B cell (primary cell): ENCODE measurements around the gene SLC13A4. TPM values are rescaled to one million over a fixed set of nuclear protein-coding genes. Genes with fewer than 3 reads are reported as not detected.

Experiments used
- ATAC-seq: fragments of 200-7000 bp; cut with Tn5 transposase; one replicate; pipeline ENCODE4 v1.10.0; 2021; ENCODE audit warnings: low read depth, mild to moderate bottlenecking, moderate number of reproducible peaks, moderate library complexity
- CTCF ChIA-PET: fragments of 350-600 bp; sonication (Branson Sonifier 250); formaldehyde crosslinking; loops from one replicate; lab custom pipeline; 2021; ENCODE audit warnings: antibody characterized with exemption, inconsistent platforms; lab: Charles Lee
- POLR2A ChIA-PET: fragments of 350-600 bp; sonication (Branson Sonifier 250); formaldehyde crosslinking; loops from one replicate; lab custom pipeline; 2021; ENCODE audit warnings: antibody characterized with exemption; lab: Charles Lee
- DNase-seq: peaks from one replicate; pipeline ENCODE4 v3.0.0; 2013
- H2AFZ ChIP-seq: 2 replicates; pipeline ENCODE4 v1.6.1; 2012; ENCODE audit warnings: mild to moderate bottlenecking, low read depth, low read length; ENCODE audit not compliant: insufficient read depth, poor library complexity, severe bottlenecking
- H3K27ac ChIP-seq, 2 donors: 1 replicate in 1 of 2; 2 replicates in 1 of 2; pipeline ENCODE4 v1.5.1; 2012 to 2013; ENCODE audit warnings: low read length in 2 of 2, mild to moderate bottlenecking in 2 of 2, moderate library complexity in 1 of 2
- H3K27me3 ChIP-seq, 4 experiments: fragments of 200-600 bp in 1 of 4; sonication (generic) in 1 of 4; replicated peaks in 1 of 4; 1 replicate in 2 of 4; 2 replicates in 2 of 4; pipeline versions ENCODE4 v1.6.1 to v1.7.0; 2013 to 2016; ENCODE audit warnings: low read length in 3 of 4, mild to moderate bottlenecking in 2 of 4, mixed read lengths in 1 of 4, moderate library complexity in 1 of 4; ENCODE audit not compliant: insufficient read depth in 4 of 4, control insufficient read depth in 3 of 4; ENCODE audit errors: control extremely low read depth in 1 of 4
- H3K36me3 ChIP-seq, 2 experiments: replicated peaks in 1 of 2; 1 replicate in 1 of 2; 2 replicates in 1 of 2; pipeline versions ENCODE4 v1.6.1 to v1.7.1; 2013; ENCODE audit warnings: low read length in 1 of 2; ENCODE audit not compliant: insufficient read depth in 2 of 2, control insufficient read depth in 1 of 2; ENCODE audit errors: control extremely low read depth in 1 of 2, extremely low read depth in 1 of 2
- H3K4me1 ChIP-seq, 2 donors: fragments of 200-600 bp in 1 of 2; sonication (generic) in 1 of 2; 1 replicate in 1 of 2; 2 replicates in 1 of 2; pipeline versions ENCODE4 v1.5.1 to v1.6.1; 2013 to 2017; ENCODE audit warnings: low read length in 2 of 2; ENCODE audit not compliant: control insufficient read depth in 2 of 2, insufficient read depth in 2 of 2
- H3K4me2 ChIP-seq: replicated peaks from 2 replicates; pipeline ENCODE3; 2012; ENCODE audit warnings: mild to moderate bottlenecking, low read depth, low read length; ENCODE audit not compliant: poor library complexity, severe bottlenecking
- H3K4me3 ChIP-seq, 5 experiments: fragments of 200-600 bp in 1 of 5; sonication (generic) in 1 of 5; 1 replicate in 3 of 5; 2 replicates in 2 of 5; pipeline versions ENCODE4 v1.5.1 to v1.7.0; 2011 to 2016; ENCODE audit warnings: low read length in 4 of 5, mild to moderate bottlenecking in 4 of 5, low read depth in 2 of 5, control low read depth in 1 of 5, moderate library complexity in 1 of 5; ENCODE audit not compliant: insufficient read depth in 1 of 5; ENCODE audit errors: control extremely low read depth in 1 of 5, extremely low read depth in 1 of 5
- H3K79me2 ChIP-seq: fragments of 200-600 bp; sonication (generic); one replicate; pipeline ENCODE4 v1.6.0; 2016; ENCODE audit warnings: low read length; ENCODE audit not compliant: control insufficient read depth, insufficient read depth
- H3K9ac ChIP-seq: fragments of 200-600 bp; sonication (generic); 2 replicates; pipeline ENCODE4 v1.6.1; 2017; ENCODE audit warnings: mild to moderate bottlenecking, low read length, moderate library complexity
- H3K9me3 ChIP-seq, 3 donors: one replicate each; pipeline versions ENCODE4 v1.6.1 to v1.7.1; 2013; ENCODE audit warnings: low read length in 2 of 3; ENCODE audit not compliant: control insufficient read depth in 2 of 3, insufficient read depth in 1 of 3; ENCODE audit errors: control extremely low read depth in 1 of 3
- H4K20me1 ChIP-seq: 2 replicates; pipeline ENCODE4 v1.6.0; 2012; ENCODE audit warnings: mild to moderate bottlenecking, low read length; ENCODE audit not compliant: insufficient read depth, control insufficient read depth, poor library complexity, severe bottlenecking
- H3K27ac Mint-ChIP-seq: one replicate; pipeline ENCODE4 v1.8.0; 2021; ENCODE audit warnings: mixed read lengths
- H3K27me3 Mint-ChIP-seq: one replicate; pipeline ENCODE4 v1.8.0; 2021; ENCODE audit warnings: mixed read lengths
- H3K4me1 Mint-ChIP-seq: one replicate; pipeline ENCODE4 v1.8.0; 2021; ENCODE audit warnings: mixed read lengths
- H3K4me3 Mint-ChIP-seq: one replicate; pipeline ENCODE4 v1.8.0; 2021; ENCODE audit warnings: mixed read lengths
- H3K9me3 Mint-ChIP-seq: one replicate; pipeline ENCODE4 v1.8.0; 2022; ENCODE audit warnings: mixed read lengths; ENCODE audit not compliant: insufficient read depth
- EZH2 ChIP-seq: IDR thresholded peaks from 2 replicates; pipeline ENCODE4 v1.6.1; 2012; ENCODE audit warnings: borderline replicate concordance, low read depth, mild to moderate bottlenecking, moderate library complexity, low read length; ENCODE audit not compliant: insufficient read depth, poor library complexity, severe bottlenecking
- WGBS: methylation state at CpG from one replicate; pipeline ENCODE4 v1.1.5; 2013; ENCODE audit warnings: missing lambda C conversion rate; ENCODE audit not compliant: insufficient coverage; 5-methylcytosine and 5-hydroxymethylcytosine counted together
- intact Hi-C: fragments of 100-400 bp; cut with micrococcal nuclease; formaldehyde crosslinking; loops from one replicate; pipeline ENCODE4 v1.10.0; 2022
- polyA plus RNA-seq: library from polyadenylated mRNA; depleted of rRNA; stranded (reverse); fragments of >200 nt; gene quantifications from 2 replicates; pipeline ENCODE4 v1.2.3, GENCODE V29; 2012
- total RNA-seq, 2 donors: library from RNA; stranded (reverse); fragments of 120-200 nt in 1 of 2; gene quantifications; 1 replicate in 1 of 2; 2 replicates in 1 of 2; pipeline versions ENCODE4 v1.2.3 to v1.2.4, GENCODE V29; 2013 to 2022
- TF ChIP-seq, protein P1 (sequence below): fragments of 200-600 bp; IDR thresholded peaks from one replicate; pipeline ENCODE4 v1.8.0; 2022; ENCODE audit warnings: antibody characterized with exemption, mild to moderate bottlenecking

Gene SLC13A4
- total and polyA plus RNA-seq, 2 donors (not counting 1 experiment from before 2014, with no cell fraction given), result not detected

DNA sequence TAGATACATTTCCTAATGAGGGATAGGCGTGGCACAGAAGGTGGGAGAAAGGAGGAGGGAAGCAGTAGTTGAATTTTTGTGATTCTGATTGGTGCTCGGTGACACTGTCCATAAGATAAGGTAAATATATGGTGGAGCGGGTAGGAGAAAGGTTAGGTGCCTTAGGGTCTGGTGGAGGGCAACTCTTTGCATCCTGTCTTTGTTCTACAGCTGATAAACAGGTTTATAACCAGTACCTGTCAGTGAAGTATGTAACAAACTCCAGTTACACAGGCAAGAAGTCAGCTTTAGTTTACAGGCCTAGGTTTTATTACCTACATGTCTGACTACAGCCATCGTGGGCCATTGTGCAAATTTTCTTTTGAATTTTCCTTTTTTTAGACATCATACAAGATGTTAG lies 31.5 kb upstream of the SLC13A4 start:
- Histone ChIP-seq H2AFZ (no peak overlapping the region), H3K4me3 (no peak overlapping the region), H3K27me3 (peaks cover 0 to 17% (median 0%) of the 10 kb centered on the region in 4 experiments), H3K4me1 (peaks cover 0 to 4% of the 10 kb centered on the region in 2 donors), H3K27ac (no peak overlapping the region), H3K36me3 (no peaks in the 10 kb centered on the region), H3K4me2 (no peak overlapping the region), H4K20me1 (no peaks in the 10 kb centered on the region), H3K9me3 (peaks cover 0 to 4% (median 0%) of the 10 kb centered on the region in 3 donors), H3K9ac (no peak overlapping the region), H3K79me2 (no peaks in the 10 kb centered on the region)
- Mint-ChIP-seq H3K4me3 (no peak overlapping the region), H3K9me3 (peaks cover 6% of the 10 kb centered on the region), H3K4me1 (no peaks in the 10 kb centered on the region), H3K27me3 (peaks cover 35% of the 10 kb centered on the region), H3K27ac (no peak overlapping the region)
- CTCF ChIA-PET, result no interaction called here
- no peak for TF ChIP-seq EZH2
- TF ChIP-seq, protein P1, sequence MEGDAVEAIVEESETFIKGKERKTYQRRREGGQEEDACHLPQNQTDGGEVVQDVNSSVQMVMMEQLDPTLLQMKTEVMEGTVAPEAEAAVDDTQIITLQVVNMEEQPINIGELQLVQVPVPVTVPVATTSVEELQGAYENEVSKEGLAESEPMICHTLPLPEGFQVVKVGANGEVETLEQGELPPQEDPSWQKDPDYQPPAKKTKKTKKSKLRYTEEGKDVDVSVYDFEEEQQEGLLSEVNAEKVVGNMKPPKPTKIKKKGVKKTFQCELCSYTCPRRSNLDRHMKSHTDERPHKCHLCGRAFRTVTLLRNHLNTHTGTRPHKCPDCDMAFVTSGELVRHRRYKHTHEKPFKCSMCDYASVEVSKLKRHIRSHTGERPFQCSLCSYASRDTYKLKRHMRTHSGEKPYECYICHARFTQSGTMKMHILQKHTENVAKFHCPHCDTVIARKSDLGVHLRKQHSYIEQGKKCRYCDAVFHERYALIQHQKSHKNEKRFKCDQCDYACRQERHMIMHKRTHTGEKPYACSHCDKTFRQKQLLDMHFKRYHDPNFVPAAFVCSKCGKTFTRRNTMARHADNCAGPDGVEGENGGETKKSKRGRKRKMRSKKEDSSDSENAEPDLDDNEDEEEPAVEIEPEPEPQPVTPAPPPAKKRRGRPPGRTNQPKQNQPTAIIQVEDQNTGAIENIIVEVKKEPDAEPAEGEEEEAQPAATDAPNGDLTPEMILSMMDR, result no peak
- POLR2A ChIA-PET, result no interaction called here
- DNase-seq, result no peak
- intact Hi-C loops, result no loop called here
- ATAC-seq, result no peak
- 94% methylated on average over 2 of the region's 4 CpGs for WGBS

DNA sequence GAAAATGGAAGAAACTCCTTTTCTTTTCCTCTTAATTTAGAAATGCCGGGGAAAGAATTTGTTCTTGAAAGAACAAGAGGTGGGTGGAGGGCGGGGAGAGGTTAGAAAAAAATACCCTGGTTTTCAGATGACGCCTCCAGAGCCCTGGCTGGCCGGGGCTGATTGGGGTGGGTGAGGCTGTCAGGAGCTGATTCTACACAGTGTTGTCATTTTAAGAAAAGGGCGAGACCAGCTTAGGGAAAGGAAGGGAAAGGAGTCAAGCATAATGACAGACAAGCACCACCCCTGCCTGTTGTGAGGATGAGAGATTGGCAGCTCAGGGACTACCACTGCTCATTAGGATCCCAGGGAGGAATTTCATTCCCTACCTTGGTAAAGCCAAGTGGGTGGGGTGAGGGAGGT lies 30.5 kb upstream of the SLC13A4 start:
- no peaks in the 10 kb centered on the region for H4K20me1 ChIP-seq
- Mint-ChIP-seq H3K27me3 (peaks cover 33% of the 10 kb centered on the region), H3K27ac (no peak overlapping the region), H3K4me1 (no peaks in the 10 kb centered on the region), H3K4me3 (no peak overlapping the region), H3K9me3 (peaks cover 6% of the 10 kb centered on the region)
- no peaks in the 10 kb centered on the region for H3K36me3 ChIP-seq
- H3K27ac ChIP-seq, result no peak overlapping the region
- no peak overlapping the region for H3K4me2 ChIP-seq
- no peaks in the 10 kb centered on the region for H3K79me2 ChIP-seq
- no peak overlapping the region for H3K4me3 ChIP-seq
- no peak for TF ChIP-seq EZH2
- TF ChIP-seq, protein P1, result no peak
- no peak overlapping the region for H3K9ac ChIP-seq
- intact Hi-C loops, result no loop called here
- H3K4me1 ChIP-seq, result peaks cover 0 to 4% of the 10 kb centered on the region in 2 donors
- peaks cover 0 to 17% (median 0%) of the 10 kb centered on the region in 4 experiments for H3K27me3 ChIP-seq
- H2AFZ ChIP-seq, result no peak overlapping the region
- no peak for ATAC-seq
- 83% methylated on average over 4 of the region's 5 CpGs for WGBS
- CTCF ChIA-PET, result no interaction called here
- POLR2A ChIA-PET, result no interaction called here
- no peak for DNase-seq
- H3K9me3 ChIP-seq, result peaks cover 0 to 4% (median 0%) of the 10 kb centered on the region in 3 donors
